Uterus (tissue), 4 donors: ENCODE results near the gene TADA2B. TPM values are rescaled to one million over a fixed set of nuclear protein-coding genes. Genes with fewer than 3 reads are reported as not detected.

Source experiments
- DNase-seq, 2 donors: peaks; one replicate each; pipeline ENCODE4 v3.0.0-alpha.2; 2019 to 2020
- H3K27ac ChIP-seq, 2 donors: fragments of 200-600 bp; sonication (generic); 1 replicate in 1 of 2; 2 replicates in 1 of 2; pipeline ENCODE4 v1.5.1; 2016 to 2018
- H3K27me3 ChIP-seq, 2 donors: fragments of 200-600 bp; sonication (generic); one replicate each; pipeline ENCODE4 v1.5.1; 2018 to 2019; ENCODE audit warnings: control low read depth in 1 of 2
- H3K36me3 ChIP-seq, 2 donors: fragments of 200-600 bp; sonication (generic); one replicate each; pipeline ENCODE4 v1.5.1; 2019; ENCODE audit warnings: control low read depth in 1 of 2
- H3K4me1 ChIP-seq, 2 donors: fragments of 200-600 bp; sonication (generic); one replicate each; pipeline ENCODE4 v1.5.1; 2018 to 2019; ENCODE audit warnings: control low read depth in 1 of 2
- H3K4me3 ChIP-seq, 2 donors: fragments of 200-600 bp; sonication (generic); 1 replicate in 1 of 2; 2 replicates in 1 of 2; pipeline ENCODE4 v1.5.1; 2018 to 2019; ENCODE audit warnings: mild to moderate bottlenecking in 1 of 2
- H3K9me3 ChIP-seq, 2 donors: fragments of 200-600 bp; sonication (generic); one replicate each; pipeline ENCODE4 v1.5.1; 2019; ENCODE audit warnings: control low read depth in 1 of 2
- CTCF ChIP-seq, 4 experiments: fragments of 200-600 bp in 2 of 4; fragments of 450-650 bp in 2 of 4; sonication (generic) in 2 of 4; IDR thresholded peaks; one replicate each; pipeline ENCODE4 v1.5.1; 2016 to 2019; ENCODE audit warnings: antibody characterized with exemption in 4 of 4, mild to moderate bottlenecking in 2 of 4, moderate library complexity in 1 of 4
- POLR2A ChIP-seq, 2 donors: fragments of 450-650 bp; IDR thresholded peaks; one replicate each; pipeline ENCODE4 v1.6.1; 2016; ENCODE audit warnings: antibody characterized with exemption in 2 of 2, mild to moderate bottlenecking in 1 of 2, moderate library complexity in 1 of 2
- intact Hi-C: fragments of 100-400 bp; cut with DNase I; formaldehyde crosslinking; loops from one replicate; pipeline ENCODE4 v1.15.1; 2023; ENCODE audit warnings: low total_unique reads
- total RNA-seq, 4 donors: library from RNA; depleted of rRNA in 3 of 4; stranded (reverse); fragments of >200 nt in 3 of 4; gene quantifications; one replicate each; pipeline versions ENCODE4 v1.1.0 to v1.2.4, GENCODE V29; 2014 to 2023
- donor health status: DM: yes; HTN: yes; CAD: no.

The TADA2B gene
- total RNA-seq, 4 donors from 2014 or later = 14.1 to 24.0 (median 21.1) TPM

- no peak overlapping the region for H3K27ac ChIP-seq
- no peaks in the 10 kb centered on the region for H3K27me3 ChIP-seq
- H3K36me3 ChIP-seq = no peaks in the 10 kb centered on the region
- H3K4me1 ChIP-seq = peaks cover 6 to 24% of the 10 kb centered on the region in 2 donors
- H3K9me3 ChIP-seq = no peaks in the 10 kb centered on the region
- TF ChIP-seq POLR2A (IDR thresholded peaks at IDR 0.05) (no peak), CTCF (IDR thresholded peaks at IDR 0.05) (no peak)
- DNase-seq = no peak
- intact Hi-C loops = no loop called here
- H3K4me3 ChIP-seq = no peak overlapping the region
These were observed 5.5 kb downstream of the TADA2B start for GRCh38 chr4:7048642-7049041.

GRCh38 chr4:7049295-7049694, 6.1 kb downstream of the TADA2B start:
- peaks cover 6 to 24% of the 10 kb centered on the region in 2 donors for H3K4me1 ChIP-seq
- H3K27me3 ChIP-seq = no peaks in the 10 kb centered on the region
- DNase-seq = no peak
- H3K9me3 ChIP-seq = no peaks in the 10 kb centered on the region
- H3K4me3 ChIP-seq = no peak overlapping the region
- H3K27ac ChIP-seq = no peak overlapping the region
- intact Hi-C loops = no loop called here
- no peak for TF ChIP-seq POLR2A (IDR thresholded peaks at IDR 0.05)
- TF ChIP-seq CTCF (IDR thresholded peaks at IDR 0.05) = no peak
- no peaks in the 10 kb centered on the region for H3K36me3 ChIP-seq

- Histone ChIP-seq H3K27me3 (no peaks in the 10 kb centered on the region), H3K27ac (no peak overlapping the region), H3K4me3 (no peak overlapping the region), H3K36me3 (no peaks in the 10 kb centered on the region), H3K4me1 (peaks cover 4 to 24% of the 10 kb centered on the region in 2 donors), H3K9me3 (no peaks in the 10 kb centered on the region)
- no peak for DNase-seq
- no peak for TF ChIP-seq CTCF (IDR thresholded peaks at IDR 0.05)
- TF ChIP-seq POLR2A (IDR thresholded peaks at IDR 0.05) = no peak
- intact Hi-C loops = no loop called here
These were observed 6.6 kb downstream of the TADA2B start for GRCh38 chr4:7049739-7050138.

DNA sequence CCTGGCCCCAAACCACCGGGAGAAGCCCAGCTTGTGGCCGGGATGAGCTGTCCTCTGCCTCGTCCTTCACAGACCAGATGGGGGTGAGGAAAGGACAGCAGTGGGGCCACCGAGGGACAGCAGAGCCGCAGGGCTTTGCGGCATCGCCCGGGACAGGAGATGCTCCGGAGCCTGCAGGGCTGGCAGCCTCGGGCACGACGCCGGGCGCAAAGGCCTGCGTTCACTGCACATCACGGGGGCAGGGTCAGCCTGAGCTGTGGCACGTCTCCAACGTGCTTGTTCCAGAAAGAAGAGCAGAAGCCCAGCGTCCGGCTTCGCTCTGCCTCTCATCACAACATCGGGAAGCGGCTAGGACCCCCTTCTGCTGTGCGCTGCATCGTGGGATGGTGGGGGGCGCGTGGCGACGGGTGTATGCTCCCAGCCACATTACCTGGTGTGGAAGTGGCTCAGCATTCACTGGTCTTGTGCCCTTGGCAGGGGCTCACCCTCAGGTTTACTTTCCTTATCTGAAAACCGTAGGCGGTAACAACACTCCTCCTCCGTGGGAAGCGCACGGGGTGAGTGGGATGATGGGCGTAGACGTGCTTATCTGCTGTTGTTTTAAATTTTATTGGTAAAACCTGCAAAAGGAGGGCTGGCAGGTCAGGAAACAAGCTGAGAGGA, 7.4 kb downstream of the TADA2B start:
- TF ChIP-seq POLR2A (IDR thresholded peaks at IDR 0.05) (no peak), CTCF (IDR thresholded peaks at IDR 0.05) (no peak)
- DNase-seq = peak; percentile 48 to 49
- H3K27ac ChIP-seq = peak overlapping the region; percentile 41 to 46
- H3K27me3 ChIP-seq = no peaks in the 10 kb centered on the region
- H3K4me1 ChIP-seq = peaks cover 0 to 24% of the 10 kb centered on the region in 2 donors
- H3K9me3 ChIP-seq = no peaks in the 10 kb centered on the region
- no peak overlapping the region for H3K4me3 ChIP-seq
- intact Hi-C loops = no loop called here
- no peaks in the 10 kb centered on the region for H3K36me3 ChIP-seq

- no peaks in the 10 kb centered on the region for H3K27me3 ChIP-seq
- DNase-seq = no peak
- no peak overlapping the region for H3K4me3 ChIP-seq
- no peaks in the 10 kb centered on the region for H3K9me3 ChIP-seq
- peak overlapping the region; percentile 41 to 46 for H3K27ac ChIP-seq
- peaks cover 0 to 22% of the 10 kb centered on the region in 2 donors for H3K4me1 ChIP-seq
- intact Hi-C loops = no loop called here
- no peak for TF ChIP-seq CTCF (IDR thresholded peaks at IDR 0.05)
- TF ChIP-seq POLR2A (IDR thresholded peaks at IDR 0.05) = no peak
- H3K36me3 ChIP-seq = no peaks in the 10 kb centered on the region
These were observed 7.9 kb downstream of the TADA2B start for GRCh38 chr4:7051144-7051495.
